Retinal pigment epithelial cell (primary cell): ENCODE results near the gene AK9.

Source experiments
- DNase-seq: peaks from one replicate; pipeline ENCODE4 v3.0.0-alpha.2; 2010; ENCODE audit warnings: low read depth
- H3K4me3 ChIP-seq: 2 replicates; pipeline ENCODE4 v1.5.1; 2011; ENCODE audit warnings: mild to moderate bottlenecking, low read length, control low read depth, moderate library complexity
- CTCF ChIP-seq: conservative IDR thresholded peaks from 2 replicates; pipeline ENCODE4 v1.5.1; 2011; ENCODE audit warnings: low read depth, low read length, control low read depth, inconsistent platforms

AK9 gene

GRCh38 chr6:109515781-109516409, 175.1 kb downstream of the AK9 start:
- no peak for TF ChIP-seq CTCF
- no peak for DNase-seq
- no peak overlapping the region for H3K4me3 ChIP-seq

GRCh38 chr6:109514946-109515345, 176.1 kb downstream of the AK9 start:
- DNase-seq: no peak
- TF ChIP-seq CTCF: no peak

DNA sequence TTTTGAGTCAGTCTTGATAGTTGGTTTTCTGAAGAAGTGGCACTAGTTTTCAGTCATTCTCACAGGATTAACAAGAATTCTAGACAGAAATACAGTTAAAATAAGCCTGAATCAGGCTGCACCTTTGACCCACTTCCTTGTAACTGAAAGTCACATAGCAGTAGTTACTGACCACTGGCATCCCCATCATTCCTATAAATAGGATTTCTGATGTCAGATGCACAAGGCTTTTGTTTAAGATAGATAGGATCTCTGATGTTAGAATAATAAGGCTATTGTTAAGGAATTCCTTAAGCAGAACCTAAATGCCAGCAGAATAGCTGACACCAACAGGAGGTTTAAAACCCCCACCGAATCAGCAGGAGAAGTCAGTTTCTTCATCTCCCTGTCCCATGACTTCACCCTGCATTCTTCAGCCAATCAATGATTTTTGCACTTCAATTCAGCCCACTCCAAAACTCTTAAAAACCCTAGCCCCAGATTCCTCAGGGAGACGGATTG, 177.4 kb downstream of the AK9 start:
- TF ChIP-seq CTCF: no peak
- no peak overlapping the region for H3K4me3 ChIP-seq
- peak; percentile 96 for DNase-seq

More at GRCh38 chr6:109514946-109515345, 176.1 kb downstream of the AK9 start:
- H3K4me3 ChIP-seq: no peak overlapping the region

DNA sequence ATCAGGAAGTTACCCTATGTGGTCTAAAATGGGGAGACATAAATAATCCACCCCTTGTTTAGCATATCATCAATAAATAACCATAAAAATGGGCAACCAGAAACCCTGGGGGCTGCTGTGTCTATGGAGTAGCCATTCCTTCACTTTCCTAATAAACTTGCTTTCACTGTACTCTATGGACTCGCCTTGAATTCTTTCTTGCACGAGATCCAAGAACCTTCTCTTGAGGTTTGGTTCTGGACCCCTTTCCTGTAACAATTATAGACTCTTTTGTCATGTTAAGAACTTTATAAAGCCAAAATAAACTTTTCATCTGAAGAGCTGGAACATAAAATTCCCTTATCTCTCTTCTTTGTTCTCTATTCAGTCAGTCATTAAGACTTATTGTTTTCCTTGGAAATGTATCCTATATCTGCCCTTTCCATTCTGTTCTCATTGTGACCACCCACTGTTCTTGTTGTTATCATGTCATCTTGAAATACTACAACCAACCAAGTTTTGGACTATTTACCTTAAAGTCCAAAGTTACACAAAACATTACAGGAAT, 178.7 kb downstream of the AK9 start:
- DNase-seq: no peak
- TF ChIP-seq CTCF: no peak
- H3K4me3 ChIP-seq: no peak overlapping the region

DNA sequence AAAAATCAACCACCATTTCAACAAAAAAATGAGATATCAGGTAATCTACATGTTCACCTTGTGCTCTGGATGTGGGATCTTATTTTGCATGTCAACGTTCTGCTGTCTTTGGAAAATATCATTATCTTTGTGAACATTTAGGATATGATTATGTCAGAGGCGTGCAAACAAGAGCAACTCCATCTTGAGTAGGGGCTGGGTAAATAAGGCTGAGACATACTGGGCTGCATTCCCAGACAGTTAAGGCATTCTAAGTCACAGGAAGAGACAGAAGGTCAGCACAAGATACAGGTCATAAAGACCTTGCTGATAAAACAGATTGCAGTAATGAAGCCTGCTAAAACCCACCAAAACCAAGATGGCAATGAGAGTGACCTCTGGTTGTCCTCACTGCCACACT, 179.2 kb downstream of the AK9 start:
- no peak overlapping the region for H3K4me3 ChIP-seq
- TF ChIP-seq CTCF: no peak
- DNase-seq: no peak

DNA sequence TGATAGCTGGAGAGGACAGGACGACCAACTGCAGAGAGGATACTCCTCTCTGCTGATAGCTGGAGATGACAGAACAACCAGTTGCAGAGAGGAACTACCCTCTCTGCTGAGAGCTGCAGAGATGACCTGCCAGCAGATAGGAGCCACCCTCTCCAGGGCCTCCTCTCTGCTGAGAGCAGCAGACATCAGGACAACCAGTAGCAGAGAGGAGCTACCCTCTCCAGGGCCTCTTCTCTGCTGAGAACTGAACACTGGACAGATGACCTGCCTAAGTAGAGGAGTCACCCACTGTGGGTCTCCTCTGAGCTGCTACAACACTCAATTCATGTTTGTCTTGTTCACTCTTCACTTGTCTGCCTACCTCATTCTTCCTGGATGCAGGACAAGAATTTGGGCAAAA, 180.6 kb downstream of the AK9 start:
- no peak overlapping the region for H3K4me3 ChIP-seq
- TF ChIP-seq CTCF: no peak
- no peak for DNase-seq

DNA sequence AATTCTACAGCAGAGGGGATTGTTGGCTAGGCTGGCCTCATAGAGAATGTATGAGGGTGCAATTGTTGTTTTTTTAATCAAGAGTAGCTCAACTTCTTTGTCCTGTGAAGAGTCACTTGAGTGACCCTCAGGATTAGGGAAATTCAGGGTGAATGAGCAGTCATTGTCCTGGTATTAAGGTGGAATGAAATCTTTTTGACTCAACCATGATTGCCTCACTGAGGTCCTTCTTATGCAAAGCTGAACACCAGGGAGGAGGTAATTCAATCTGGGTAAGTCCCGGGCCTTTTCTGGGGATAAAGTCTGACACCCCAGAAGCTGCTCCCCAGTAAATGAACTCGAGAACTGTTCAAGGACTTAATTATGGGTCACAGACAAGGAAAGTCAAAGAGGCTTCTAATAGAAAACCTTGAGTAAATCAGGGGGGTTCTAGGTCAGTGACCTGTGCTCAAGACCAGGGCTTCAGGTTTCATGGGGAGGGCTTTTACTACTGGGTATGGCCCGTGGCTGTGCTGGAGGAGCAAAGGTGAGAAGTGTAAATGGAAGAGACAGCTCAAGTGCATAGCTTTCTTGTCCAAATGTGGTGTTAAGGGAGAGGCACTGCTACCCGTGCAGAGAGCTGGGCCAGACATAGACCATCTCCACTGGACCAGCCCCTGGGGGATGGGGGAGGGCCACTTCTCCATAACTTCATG, 182.7 kb downstream of the AK9 start:
- TF ChIP-seq CTCF: no peak
- H3K4me3 ChIP-seq: no peak overlapping the region
- DNase-seq: no peak
